ENCODE results near the gene GALNT10. TPM values are rescaled to one million over a fixed set of nuclear protein-coding genes. Genes with fewer than 3 reads are reported as not detected.

GALNT10 gene
- total and polyA plus RNA-seq, 2 of the 8 experiments (the other 6 are each of a cell fraction or from before 2014, with no cell fraction given), result 4.6 to 15.5 TPM

GRCh38 chr5:154209591-154210081 is 19.1 kb downstream of the GALNT10 start (continued):
- TF ChIP-seq SIX5 (IDR thresholded peaks at IDR 0.05; ENCODE audit: low read depth, low read length) (no peak), SRF (IDR thresholded peaks at IDR 0.05; ENCODE audit: low read depth, low read length) (no peak), PHF8 (conservative IDR thresholded peaks at IDR 0.05; ENCODE audit: low read depth, low read length) (no peak), RXRA (IDR thresholded peaks at IDR 0.05; ENCODE audit: insufficient read depth, low read depth, low read length) (0 out of 2 replicates have a peak, but pooled peaks have one; percentile 10), CHD7 (IDR thresholded peaks at IDR 0.05; ENCODE audit: insufficient replicate concordance, low read length) (no peak)
